ENCODE data around the gene ZFHX3.
"Not testable (repeated sequence)": the region's sequence is repeated elsewhere in the genome, so short reads cannot be mapped to it uniquely, and the experiment has no call there.

Gene ZFHX3

DNA sequence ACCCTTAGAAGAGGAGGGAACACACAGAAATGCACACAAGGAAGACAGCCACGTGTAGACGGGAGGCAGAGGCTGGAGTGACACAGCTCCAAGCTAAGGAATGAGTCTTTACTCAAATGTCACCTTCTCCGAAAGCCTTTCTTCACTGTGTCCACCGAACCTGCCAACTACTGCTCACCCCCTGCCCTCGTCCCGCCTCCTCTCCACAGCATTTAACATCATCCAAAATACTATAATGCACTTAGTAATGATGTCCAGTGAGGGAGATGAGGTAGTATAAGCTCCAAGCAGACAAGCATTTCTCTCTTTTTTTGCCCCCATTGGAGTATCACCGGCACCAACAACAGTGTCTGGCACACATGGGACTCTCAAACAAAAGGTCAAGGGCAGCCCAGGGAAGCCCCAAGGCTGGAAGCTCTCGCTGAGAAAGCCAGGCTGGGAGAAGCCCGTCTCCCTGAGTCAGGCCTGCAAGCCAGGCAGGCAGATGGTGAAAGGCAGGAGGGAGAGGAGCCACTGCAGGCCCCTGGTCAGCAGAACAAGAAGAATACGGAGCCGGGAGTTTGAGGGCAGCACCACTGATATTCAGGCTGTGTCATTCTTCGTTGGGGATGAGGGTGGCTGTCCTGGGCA lies 25.9 kb downstream of the ZFHX3 start:
- no peak for DNase-seq (ENCODE audit: low read depth)

DNA sequence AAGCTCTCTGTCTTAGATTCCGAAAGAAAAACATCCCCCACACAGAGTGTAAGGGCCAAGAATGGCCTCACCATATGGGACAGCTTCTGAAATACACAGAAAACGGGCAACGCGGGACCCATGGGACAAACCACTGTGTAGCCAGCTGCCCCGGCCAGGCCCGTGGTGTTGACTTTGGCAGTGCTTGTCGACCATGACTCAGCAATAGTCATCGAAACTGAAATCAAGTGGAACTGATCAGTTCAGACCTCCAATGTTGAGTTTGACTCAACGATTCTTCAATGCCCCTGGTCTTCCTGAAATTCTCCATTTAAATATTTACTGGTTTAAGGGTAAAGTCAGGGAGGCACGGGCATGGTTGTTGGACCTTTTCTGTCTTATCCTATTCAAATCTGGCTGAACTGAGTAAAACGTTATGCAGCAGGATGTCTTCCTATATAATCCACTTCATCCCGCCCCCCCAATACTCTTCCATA lies 27.5 kb downstream of the ZFHX3 start:
- no peak for DNase-seq (ENCODE audit: low read depth)

DNA sequence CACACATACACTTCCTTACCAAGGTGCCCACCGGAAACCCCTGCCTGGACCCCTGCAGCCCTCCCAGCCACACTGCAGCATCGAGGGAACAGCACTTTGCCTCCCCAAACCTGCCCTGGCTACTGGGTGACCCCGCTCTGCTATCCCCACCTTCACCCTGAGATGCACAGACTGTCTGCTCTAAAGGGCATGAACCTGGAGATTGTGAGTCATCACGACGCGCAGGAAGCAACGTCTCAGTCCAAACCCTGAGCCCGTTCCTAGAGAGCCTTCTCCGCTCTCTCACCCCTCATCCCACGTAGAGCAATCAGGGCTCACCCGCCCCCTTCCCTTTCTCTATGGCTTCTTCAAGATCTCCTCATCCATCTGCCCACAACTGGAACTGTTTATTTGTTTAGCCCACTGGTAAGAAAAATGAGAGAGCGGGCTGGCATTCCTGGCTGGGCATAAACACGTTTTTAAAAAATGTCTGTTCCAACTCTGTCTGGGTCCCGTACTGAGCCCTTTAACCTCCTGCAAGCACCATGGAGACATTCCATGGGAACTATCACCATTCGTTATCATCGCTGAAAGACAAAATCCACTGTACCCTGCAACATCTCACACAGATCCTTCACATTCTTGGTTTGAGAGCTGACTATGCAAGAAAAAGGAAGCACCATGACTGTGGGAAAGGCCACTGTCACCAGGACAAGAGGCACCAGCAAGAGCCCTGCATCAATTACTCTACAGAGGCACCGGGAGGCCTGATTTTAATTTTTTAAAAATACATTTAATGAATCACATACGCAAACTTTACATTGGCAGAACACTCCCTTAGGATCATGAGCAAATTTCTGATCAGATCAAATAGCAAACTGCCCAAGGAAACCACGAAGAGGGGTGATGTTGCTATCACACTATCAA lies 28.2 kb downstream of the ZFHX3 start:
- DNase-seq (ENCODE audit: low read depth) = no peak

- DNase-seq (ENCODE audit: low read depth) = no peak
Measured at GRCh38 chr16:73018821-73019456, 29.0 kb downstream of the ZFHX3 start.

- DNase-seq (ENCODE audit: low read depth) = no peak
Measured at GRCh38 chr16:73017321-73017720, 30.6 kb downstream of the ZFHX3 start.

- no peak for DNase-seq (ENCODE audit: low read depth)
Measured at GRCh38 chr16:73016488-73016830, 31.5 kb downstream of the ZFHX3 start.

- no peak for DNase-seq (ENCODE audit: low read depth)
Measured at GRCh38 chr16:73015612-73016487, 32.1 kb downstream of the ZFHX3 start.

DNA sequence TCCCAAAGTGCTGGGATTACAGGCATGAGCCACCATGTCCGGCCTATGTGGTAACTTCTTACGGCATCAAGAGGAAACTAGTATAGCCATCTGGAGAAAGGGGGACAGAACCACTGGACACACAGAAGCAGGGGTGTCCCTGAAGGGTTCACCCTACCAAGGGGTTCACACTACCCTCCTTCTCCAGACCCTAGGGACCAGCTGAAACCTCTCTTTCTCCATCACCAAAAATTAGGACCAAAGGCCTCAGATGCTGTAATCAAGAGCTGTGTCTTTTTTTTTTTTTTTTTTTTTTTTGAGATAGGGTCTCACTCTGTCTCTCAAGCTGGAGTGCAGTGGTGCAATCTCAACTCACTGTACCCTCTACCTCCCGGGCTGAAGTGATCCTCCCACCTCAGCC lies 33.2 kb downstream of the ZFHX3 start:
- DNase-seq (ENCODE audit: low read depth) = no peak

- no peak for DNase-seq (ENCODE audit: low read depth)
Measured at GRCh38 chr16:73013974-73014373, 34.0 kb downstream of the ZFHX3 start.

GRCh38 chr16:73012341-73012740 lies 35.6 kb downstream of the ZFHX3 start:
- no peak for DNase-seq (ENCODE audit: low read depth)

DNA sequence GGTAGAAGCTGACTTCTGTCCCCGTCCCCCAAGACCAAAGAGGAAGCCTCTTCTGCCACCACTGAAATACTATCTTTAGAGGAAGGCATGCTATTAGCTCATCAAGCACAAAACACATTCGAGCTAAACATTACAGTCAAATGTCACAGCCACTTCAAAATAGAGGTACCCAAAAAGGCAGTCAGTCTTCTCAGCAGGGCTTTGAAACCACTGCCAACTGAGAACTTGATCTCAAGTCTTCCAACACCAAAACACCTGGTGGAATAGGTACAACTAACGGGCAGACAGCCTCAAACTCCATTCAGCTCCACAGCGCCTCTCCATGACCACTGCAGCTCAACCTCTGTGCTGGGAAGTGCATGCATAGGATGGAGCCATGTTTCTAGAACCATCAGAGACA lies 36.0 kb downstream of the ZFHX3 start:
- DNase-seq (ENCODE audit: low read depth) = no peak

- DNase-seq (ENCODE audit: low read depth) = no peak
Measured at GRCh38 chr16:73010150-73010676, 37.7 kb downstream of the ZFHX3 start.

DNA sequence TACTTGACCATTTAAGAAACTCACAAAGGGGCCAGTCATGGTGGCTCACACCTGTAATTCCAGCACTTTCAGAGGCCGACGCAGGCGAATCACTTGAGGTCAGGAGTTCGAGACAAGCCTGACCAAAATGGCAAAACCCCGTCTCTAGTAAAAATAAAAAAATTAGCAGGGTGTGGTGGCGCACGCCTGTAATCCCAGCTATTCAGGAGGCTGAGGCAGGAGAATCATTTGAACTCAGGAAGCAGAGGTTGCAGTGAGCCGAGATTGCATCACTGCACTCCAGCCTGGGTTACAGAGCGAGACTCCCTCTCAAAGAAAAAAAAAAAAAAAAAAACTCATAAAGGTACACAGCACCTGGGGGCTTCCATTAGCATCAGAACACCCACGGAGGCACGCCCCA lies 38.2 kb downstream of the ZFHX3 start:
- DNase-seq (ENCODE audit: low read depth) = not testable (repeated sequence)

DNA sequence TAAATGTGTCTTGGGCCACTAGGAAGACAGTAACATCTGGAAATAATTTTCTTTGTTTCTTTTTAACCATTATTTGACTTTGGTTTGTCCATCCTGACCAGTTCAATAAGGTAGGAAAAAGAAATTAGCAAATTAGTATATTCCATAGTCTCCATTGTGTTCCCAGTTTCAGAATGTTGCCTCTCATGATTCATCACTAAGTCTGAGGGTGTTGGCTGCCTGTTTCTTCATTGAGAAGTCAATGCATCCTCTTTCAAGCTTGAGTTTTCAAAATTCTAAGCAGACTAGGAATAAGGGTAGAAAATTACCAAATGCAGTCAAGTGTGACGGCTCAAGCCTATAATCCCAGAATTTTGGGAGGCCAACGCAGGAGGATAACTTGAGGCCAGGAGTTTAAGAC lies 41.9 kb downstream of the ZFHX3 start:
- no peak for DNase-seq (ENCODE audit: low read depth)

GRCh38 chr16:73002866-73003265 lies 45.1 kb downstream of the ZFHX3 start:
- no peak for DNase-seq (ENCODE audit: low read depth)

- DNase-seq (ENCODE audit: low read depth) = no peak
Measured at GRCh38 chr16:73000907-73001521, 46.9 kb downstream of the ZFHX3 start.

- no peak for DNase-seq (ENCODE audit: low read depth)
Measured at GRCh38 chr16:73000020-73000906, 47.7 kb downstream of the ZFHX3 start.

GRCh38 chr16:72999541-73000019 lies 48.3 kb downstream of the ZFHX3 start:
- DNase-seq (ENCODE audit: low read depth) = no peak

- DNase-seq (ENCODE audit: low read depth) = no peak
Measured at GRCh38 chr16:72997141-72997542, 50.8 kb downstream of the ZFHX3 start.

Measured in stimulated activated CD8-positive, alpha-beta memory T cell treated with anti-CD3 and anti-CD28 coated beads, Interleukin-15, amount 100 ng/mL, for 24 hours (primary cell).